Ramos (cell line): ENCODE data around the gene GRIN2A.

Experiments used
- in situ Hi-C: fragments of 300-500 bp; cut with MboI; formaldehyde crosslinking; loops from one replicate; pipeline ENCODE4 v1.14.3; 2022; ENCODE audit warnings: low sequenced_read_pairs; ENCODE audit not compliant: unreplicated experiment

GRIN2A gene

GRCh38 chr16:9934723-9935508 is 247.3 kb downstream of the GRIN2A start:
- in situ Hi-C loops, result no loop called here

GRCh38 chr16:9932919-9933653 is 249.1 kb downstream of the GRIN2A start:
- in situ Hi-C loops, result no loop called here

GRCh38 chr16:9932000-9932399 is 250.2 kb downstream of the GRIN2A start:
- in situ Hi-C loops, result no loop called here

GRCh38 chr16:9929836-9930235 is 252.4 kb downstream of the GRIN2A start:
- in situ Hi-C loops, result no loop called here

GRCh38 chr16:9929313-9929712 is 252.9 kb downstream of the GRIN2A start:
- in situ Hi-C loops, result no loop called here

- in situ Hi-C loops, result no loop called here
Measured at GRCh38 chr16:9922441-9922840, 259.8 kb downstream of the GRIN2A start.

GRCh38 chr16:9921997-9922396 is 260.2 kb downstream of the GRIN2A start:
- in situ Hi-C loops, result no loop called here

GRCh38 chr16:9919460-9919859 is 262.8 kb downstream of the GRIN2A start:
- in situ Hi-C loops, result no loop called here

GRCh38 chr16:9917691-9918090 is 264.5 kb downstream of the GRIN2A start:
- in situ Hi-C loops, result no loop called here

GRCh38 chr16:9913604-9914326 is 268.5 kb downstream of the GRIN2A start:
- in situ Hi-C loops, result no loop called here

GRCh38 chr16:9911989-9912388 is 270.2 kb downstream of the GRIN2A start:
- in situ Hi-C loops, result no loop called here

GRCh38 chr16:9911231-9911630 is 271.0 kb downstream of the GRIN2A start:
- in situ Hi-C loops, result no loop called here

GRCh38 chr16:9909072-9909825 is 273.0 kb downstream of the GRIN2A start:
- in situ Hi-C loops, result no loop called here

- in situ Hi-C loops, result no loop called here
Measured at GRCh38 chr16:9908613-9909012, 273.6 kb downstream of the GRIN2A start.

- in situ Hi-C loops, result no loop called here
Measured at GRCh38 chr16:9907752-9908151, 274.5 kb downstream of the GRIN2A start.

GRCh38 chr16:9906218-9906617 is 276.0 kb downstream of the GRIN2A start:
- in situ Hi-C loops, result no loop called here

GRCh38 chr16:9904526-9904925 is 277.7 kb downstream of the GRIN2A start:
- in situ Hi-C loops, result no loop called here

- in situ Hi-C loops, result no loop called here
Measured at GRCh38 chr16:9900576-9900975, 281.7 kb downstream of the GRIN2A start.

GRCh38 chr16:9898555-9898954 is 283.7 kb downstream of the GRIN2A start:
- in situ Hi-C loops, result no loop called here

- in situ Hi-C loops, result no loop called here
Measured at GRCh38 chr16:9898124-9898523, 284.1 kb downstream of the GRIN2A start.
